Nephron progenitor cell (in vitro differentiated cells): ENCODE measurements around the gene DAD1.

Source experiments
- DNase-seq: peaks from one replicate; pipeline ENCODE4 v3.0.0; 2021
- H3K27ac Mint-ChIP-seq: 2 replicates; pipeline ENCODE4 v1.8.0; 2021; ENCODE audit warnings: mild to moderate bottlenecking, moderate library complexity, mixed read lengths
- H3K27me3 Mint-ChIP-seq: 2 replicates; pipeline ENCODE4 v1.8.0; 2021; ENCODE audit warnings: mild to moderate bottlenecking, low read depth, mixed read lengths; ENCODE audit not compliant: poor library complexity
- H3K36me3 Mint-ChIP-seq: 2 replicates; pipeline ENCODE4 v1.8.0; 2021; ENCODE audit warnings: low read depth, mixed read lengths
- H3K4me1 Mint-ChIP-seq: 2 replicates; pipeline ENCODE4 v1.8.0; 2021; ENCODE audit warnings: mixed read lengths
- H3K4me3 Mint-ChIP-seq: 2 replicates; pipeline ENCODE4 v1.8.0; 2021; ENCODE audit warnings: mild to moderate bottlenecking, moderate library complexity, mixed read lengths
- H3K9me3 Mint-ChIP-seq: 2 replicates; pipeline ENCODE4 v1.8.0; 2021; ENCODE audit warnings: mild to moderate bottlenecking, moderate library complexity, mixed read lengths
- TF ChIP-seq, protein P1 (sequence below): fragments of 200-600 bp; sonication (generic); IDR thresholded peaks from 2 replicates; pipeline ENCODE4 v1.5.0; 2021; ENCODE audit warnings: antibody characterized with exemption

DAD1 gene

DNA sequence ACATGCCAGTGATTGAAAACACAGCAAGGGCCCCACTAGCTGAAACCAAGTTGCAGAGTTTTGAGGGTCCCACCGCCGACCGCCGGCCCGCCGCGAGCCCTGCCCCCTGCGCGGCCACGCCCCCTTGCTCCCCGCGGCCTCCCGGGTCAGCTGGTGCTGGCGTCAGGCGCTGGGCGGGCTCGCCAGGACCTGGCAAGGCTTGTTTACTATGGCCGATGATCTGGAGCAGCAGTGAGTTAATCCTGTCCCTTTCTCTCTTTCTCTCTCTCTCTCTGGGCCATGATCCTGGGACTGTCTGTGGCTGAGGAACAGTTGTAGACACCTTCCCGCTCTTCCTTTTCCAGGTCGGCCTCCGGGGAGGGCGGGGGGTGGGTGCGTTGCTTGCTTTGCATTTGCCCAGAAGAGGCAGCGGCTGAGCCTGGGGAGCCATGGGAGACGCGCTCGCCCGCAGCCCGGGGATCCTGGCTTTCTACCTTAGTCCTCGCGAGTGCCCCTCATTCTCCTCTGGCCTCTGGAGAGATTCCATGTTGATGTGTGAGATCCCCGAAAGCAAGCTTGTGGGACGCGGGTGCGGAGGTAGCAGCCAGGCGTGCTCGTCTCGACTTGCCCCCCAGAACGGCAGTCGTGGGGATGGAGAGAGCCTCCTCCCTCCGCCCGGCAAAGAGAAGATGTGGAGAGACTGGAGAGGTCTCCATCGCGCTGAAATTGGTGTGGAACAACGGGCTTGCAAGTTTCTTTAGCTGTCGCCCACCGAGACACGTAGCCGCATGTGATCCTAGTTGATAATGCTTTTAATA lies 9.3 kb upstream of the DAD1 start, which contains the start of gene ABHD4:
TSS of gene ABHD4 (plus strand) at position 202 of the 797 bp plus-strand sequence. CDS start at position 209, 7 bp downstream.
- Mint-ChIP-seq H3K27ac (peak within 1 kb of the TSS; percentile 86), H3K4me3 (peak within 1 kb of the TSS; percentile 96), H3K27me3 (peaks cover 6% of the 10 kb centered on the region), H3K4me1 (peaks cover 31% of the 10 kb centered on the region), H3K9me3 (no peaks in the 10 kb centered on the region), H3K36me3 (peaks cover 17% of the 10 kb centered on the region)
- TF ChIP-seq, protein P1, sequence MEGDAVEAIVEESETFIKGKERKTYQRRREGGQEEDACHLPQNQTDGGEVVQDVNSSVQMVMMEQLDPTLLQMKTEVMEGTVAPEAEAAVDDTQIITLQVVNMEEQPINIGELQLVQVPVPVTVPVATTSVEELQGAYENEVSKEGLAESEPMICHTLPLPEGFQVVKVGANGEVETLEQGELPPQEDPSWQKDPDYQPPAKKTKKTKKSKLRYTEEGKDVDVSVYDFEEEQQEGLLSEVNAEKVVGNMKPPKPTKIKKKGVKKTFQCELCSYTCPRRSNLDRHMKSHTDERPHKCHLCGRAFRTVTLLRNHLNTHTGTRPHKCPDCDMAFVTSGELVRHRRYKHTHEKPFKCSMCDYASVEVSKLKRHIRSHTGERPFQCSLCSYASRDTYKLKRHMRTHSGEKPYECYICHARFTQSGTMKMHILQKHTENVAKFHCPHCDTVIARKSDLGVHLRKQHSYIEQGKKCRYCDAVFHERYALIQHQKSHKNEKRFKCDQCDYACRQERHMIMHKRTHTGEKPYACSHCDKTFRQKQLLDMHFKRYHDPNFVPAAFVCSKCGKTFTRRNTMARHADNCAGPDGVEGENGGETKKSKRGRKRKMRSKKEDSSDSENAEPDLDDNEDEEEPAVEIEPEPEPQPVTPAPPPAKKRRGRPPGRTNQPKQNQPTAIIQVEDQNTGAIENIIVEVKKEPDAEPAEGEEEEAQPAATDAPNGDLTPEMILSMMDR = no peak
- DNase-seq = peak; percentile 85

DNA sequence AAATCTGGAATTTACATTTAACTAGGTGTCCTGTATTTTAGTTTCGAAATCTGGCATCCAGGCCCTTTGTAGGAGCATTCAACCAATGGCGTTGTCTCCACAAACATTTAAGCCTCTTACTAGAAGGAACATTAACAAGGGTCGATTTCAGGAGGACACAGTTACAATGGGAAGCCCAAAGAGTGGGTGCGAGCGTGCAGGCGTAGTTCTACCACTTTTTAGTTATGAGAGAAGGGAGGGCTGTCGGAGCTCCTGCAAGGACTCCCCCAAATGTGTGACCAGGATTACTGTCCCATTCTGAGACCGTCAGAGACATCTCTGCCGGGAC lies 8.7 kb upstream of the DAD1 start:
- Mint-ChIP-seq H3K36me3 (peaks cover 12% of the 10 kb centered on the region), H3K27ac (no peak overlapping the region), H3K27me3 (peaks cover 6% of the 10 kb centered on the region), H3K4me3 (peak overlapping the region; percentile 96), H3K9me3 (no peaks in the 10 kb centered on the region), H3K4me1 (peaks cover 35% of the 10 kb centered on the region)
- no peak for DNase-seq
- TF ChIP-seq, protein P1 = no peak

DNA sequence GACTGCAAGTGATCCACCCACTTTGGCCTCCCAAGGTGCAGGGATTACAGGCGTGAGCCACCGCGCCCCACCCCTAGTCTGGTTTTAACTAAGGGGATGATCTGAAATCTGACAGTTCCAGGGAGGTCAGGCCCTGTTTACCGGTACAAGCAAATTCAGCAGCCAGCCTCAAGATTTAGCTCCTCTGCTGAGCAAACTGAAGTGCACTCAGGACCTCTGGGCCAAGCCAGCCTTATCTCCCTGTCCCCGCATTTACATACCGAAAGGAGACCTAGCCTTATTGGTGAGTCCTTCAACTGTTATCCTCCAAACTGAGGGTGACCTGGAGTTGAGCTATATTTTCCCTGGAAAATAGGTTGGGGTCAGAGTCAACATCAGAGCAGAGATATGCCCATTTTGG lies 8.2 kb upstream of the DAD1 start:
- Mint-ChIP-seq H3K27ac (no peak overlapping the region), H3K4me1 (peaks cover 35% of the 10 kb centered on the region), H3K4me3 (peak overlapping the region; percentile 96), H3K9me3 (no peaks in the 10 kb centered on the region), H3K36me3 (peaks cover 7% of the 10 kb centered on the region), H3K27me3 (peaks cover 6% of the 10 kb centered on the region)
- TF ChIP-seq, protein P1 = no peak
- no peak for DNase-seq

DNA sequence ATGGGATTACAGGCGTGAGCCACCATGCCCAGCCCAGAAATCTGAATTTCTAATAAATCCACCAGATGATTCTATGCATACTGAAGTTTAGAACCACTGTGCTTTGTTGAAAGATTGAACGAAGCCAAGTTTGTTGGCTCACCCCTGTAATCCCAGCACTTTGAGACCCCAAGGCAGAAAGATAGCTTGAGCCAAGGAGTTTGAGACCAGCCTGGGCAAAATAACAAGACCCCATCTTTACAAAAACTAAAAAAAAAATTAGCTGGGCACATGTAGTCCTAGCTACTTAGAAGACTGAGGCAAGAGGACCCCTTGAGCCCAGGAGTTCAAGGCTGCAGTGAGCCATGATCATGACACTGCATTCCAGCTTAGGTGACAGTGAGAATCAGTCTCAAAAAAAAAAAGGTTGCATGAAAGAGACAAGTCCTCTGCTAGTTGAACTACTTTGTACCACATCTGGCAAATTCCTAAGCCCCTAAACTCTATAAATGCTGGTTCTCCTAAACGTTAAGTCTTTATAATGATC lies 7.4 kb upstream of the DAD1 start:
- Mint-ChIP-seq H3K27ac (no peak overlapping the region), H3K4me1 (peaks cover 35% of the 10 kb centered on the region), H3K4me3 (no peak overlapping the region), H3K9me3 (no peaks in the 10 kb centered on the region), H3K27me3 (peaks cover 6% of the 10 kb centered on the region), H3K36me3 (no peaks in the 10 kb centered on the region)
- no peak for DNase-seq
- TF ChIP-seq, protein P1 = no peak

DNA sequence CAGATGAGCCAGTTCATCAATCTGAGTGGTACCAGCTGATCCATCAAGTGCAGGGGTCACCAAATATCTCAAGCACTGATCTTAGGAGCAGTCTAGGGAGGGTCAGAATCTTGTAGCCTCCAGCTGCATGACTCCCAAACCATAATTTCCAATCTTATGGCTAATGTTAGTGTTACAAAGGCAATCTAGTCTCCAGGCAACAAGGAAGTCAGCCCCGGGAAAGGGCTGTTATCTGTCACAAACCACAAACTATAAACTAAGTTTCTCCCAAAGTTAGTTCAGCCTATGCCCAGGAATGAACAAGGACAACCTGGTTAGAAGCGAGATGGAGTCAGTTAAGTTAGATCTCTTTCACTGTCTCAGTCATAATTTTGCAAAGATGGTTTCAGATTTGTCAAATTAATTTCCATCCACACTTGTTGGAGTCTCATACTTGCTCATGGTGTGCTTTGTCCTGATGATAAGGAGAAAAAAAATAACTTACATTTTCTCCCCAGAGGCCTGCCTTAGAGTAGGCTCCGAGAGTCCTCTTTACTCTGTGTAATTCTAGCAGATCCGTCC lies 5.2 kb upstream of the DAD1 start:
- Mint-ChIP-seq H3K36me3 (no peaks in the 10 kb centered on the region), H3K4me1 (peaks cover 40% of the 10 kb centered on the region), H3K27me3 (peaks cover 5% of the 10 kb centered on the region), H3K27ac (no peak overlapping the region), H3K9me3 (no peaks in the 10 kb centered on the region), H3K4me3 (no peak overlapping the region)
- DNase-seq = no peak
- TF ChIP-seq, protein P1 = no peak
